ENCODE results near the gene KCNC2. TPM values are rescaled to one million over a fixed set of nuclear protein-coding genes. Genes with fewer than 3 reads are reported as not detected.
"Not testable (repeated sequence)": the region's sequence is repeated elsewhere in the genome, so short reads cannot be mapped to it uniquely, and the experiment has no call there.

Gene KCNC2
- total RNA-seq, 1 experiment from 2014 or later = not detected

- DNase-seq = no peak
- Mint-ChIP-seq H3K27me3 (ENCODE audit: unreplicated experiment) (no peaks in the 10 kb centered on the region), H3K27ac (ENCODE audit: unreplicated experiment) (no peak overlapping the region), H3K36me3 (ENCODE audit: insufficient read depth, unreplicated experiment) (no peaks in the 10 kb centered on the region), H3K9me3 (ENCODE audit: low read depth, unreplicated experiment) (no peaks in the 10 kb centered on the region), H3K4me1 (ENCODE audit: low read depth, unreplicated experiment) (peaks cover 9% of the 10 kb centered on the region), H3K4me3 (ENCODE audit: low read depth, unreplicated experiment) (no peak overlapping the region)
- CTCF ChIA-PET = no interaction called here
- BruUV-seq (replicated peaks) = no TSS peak
- intact Hi-C loops (cut with micrococcal nuclease; ENCODE audit: unreplicated experiment) = no loop called here
- TF ChIP-seq, protein P1, sequence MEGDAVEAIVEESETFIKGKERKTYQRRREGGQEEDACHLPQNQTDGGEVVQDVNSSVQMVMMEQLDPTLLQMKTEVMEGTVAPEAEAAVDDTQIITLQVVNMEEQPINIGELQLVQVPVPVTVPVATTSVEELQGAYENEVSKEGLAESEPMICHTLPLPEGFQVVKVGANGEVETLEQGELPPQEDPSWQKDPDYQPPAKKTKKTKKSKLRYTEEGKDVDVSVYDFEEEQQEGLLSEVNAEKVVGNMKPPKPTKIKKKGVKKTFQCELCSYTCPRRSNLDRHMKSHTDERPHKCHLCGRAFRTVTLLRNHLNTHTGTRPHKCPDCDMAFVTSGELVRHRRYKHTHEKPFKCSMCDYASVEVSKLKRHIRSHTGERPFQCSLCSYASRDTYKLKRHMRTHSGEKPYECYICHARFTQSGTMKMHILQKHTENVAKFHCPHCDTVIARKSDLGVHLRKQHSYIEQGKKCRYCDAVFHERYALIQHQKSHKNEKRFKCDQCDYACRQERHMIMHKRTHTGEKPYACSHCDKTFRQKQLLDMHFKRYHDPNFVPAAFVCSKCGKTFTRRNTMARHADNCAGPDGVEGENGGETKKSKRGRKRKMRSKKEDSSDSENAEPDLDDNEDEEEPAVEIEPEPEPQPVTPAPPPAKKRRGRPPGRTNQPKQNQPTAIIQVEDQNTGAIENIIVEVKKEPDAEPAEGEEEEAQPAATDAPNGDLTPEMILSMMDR (IDR thresholded peaks at IDR 0.05; ENCODE audit: unreplicated experiment) = no peak
Measured at GRCh38 chr12:75196408-75196807, 13.2 kb downstream of the KCNC2 start.

GRCh38 chr12:75194250-75194649 lies 15.4 kb downstream of the KCNC2 start:
- TF ChIP-seq, protein P1 (IDR thresholded peaks at IDR 0.05; ENCODE audit: unreplicated experiment) = no peak
- Mint-ChIP-seq H3K27me3 (ENCODE audit: unreplicated experiment) (no peaks in the 10 kb centered on the region), H3K4me1 (ENCODE audit: low read depth, unreplicated experiment) (peaks cover 9% of the 10 kb centered on the region), H3K4me3 (ENCODE audit: low read depth, unreplicated experiment) (no peak overlapping the region), H3K36me3 (ENCODE audit: insufficient read depth, unreplicated experiment) (no peaks in the 10 kb centered on the region), H3K9me3 (ENCODE audit: low read depth, unreplicated experiment) (no peaks in the 10 kb centered on the region), H3K27ac (ENCODE audit: unreplicated experiment) (no peak overlapping the region)
- no peak for DNase-seq
- BruUV-seq (replicated peaks) = no TSS peak
- intact Hi-C loops (cut with micrococcal nuclease; ENCODE audit: unreplicated experiment) = no loop called here
- CTCF ChIA-PET = no interaction called here

GRCh38 chr12:75192196-75192595 lies 17.4 kb downstream of the KCNC2 start:
- H3K36me3 Mint-ChIP-seq (ENCODE audit: insufficient read depth, unreplicated experiment) = no peaks in the 10 kb centered on the region
- H3K4me3 Mint-ChIP-seq (ENCODE audit: low read depth, unreplicated experiment) = no peak overlapping the region
- CTCF ChIA-PET = no interaction called here
- peaks cover 5% of the 10 kb centered on the region for H3K4me1 Mint-ChIP-seq (ENCODE audit: low read depth, unreplicated experiment)
- no peak for DNase-seq
- TF ChIP-seq, protein P1 (IDR thresholded peaks at IDR 0.05; ENCODE audit: unreplicated experiment) = no peak
- no peak overlapping the region for H3K27ac Mint-ChIP-seq (ENCODE audit: unreplicated experiment)
- BruUV-seq (replicated peaks) = no TSS peak
- intact Hi-C loops (cut with micrococcal nuclease; ENCODE audit: unreplicated experiment) = no loop called here
- H3K9me3 Mint-ChIP-seq (ENCODE audit: low read depth, unreplicated experiment) = no peaks in the 10 kb centered on the region
- no peaks in the 10 kb centered on the region for H3K27me3 Mint-ChIP-seq (ENCODE audit: unreplicated experiment)

GRCh38 chr12:75190846-75191245 lies 18.8 kb downstream of the KCNC2 start:
- Mint-ChIP-seq H3K4me3 (ENCODE audit: low read depth, unreplicated experiment) (no peak overlapping the region), H3K36me3 (ENCODE audit: insufficient read depth, unreplicated experiment) (no peaks in the 10 kb centered on the region), H3K27me3 (ENCODE audit: unreplicated experiment) (no peaks in the 10 kb centered on the region), H3K4me1 (ENCODE audit: low read depth, unreplicated experiment) (no peaks in the 10 kb centered on the region), H3K9me3 (ENCODE audit: low read depth, unreplicated experiment) (no peaks in the 10 kb centered on the region), H3K27ac (ENCODE audit: unreplicated experiment) (no peak overlapping the region)
- DNase-seq = no peak
- no TSS peak for BruUV-seq (replicated peaks)
- CTCF ChIA-PET = no interaction called here
- TF ChIP-seq, protein P1 (IDR thresholded peaks at IDR 0.05; ENCODE audit: unreplicated experiment) = no peak
- intact Hi-C loops (cut with micrococcal nuclease; ENCODE audit: unreplicated experiment) = no loop called here

GRCh38 chr12:75185881-75186280 lies 23.8 kb downstream of the KCNC2 start:
- BruUV-seq (replicated peaks); H3K4me3 Mint-ChIP-seq (ENCODE audit: low read depth, unreplicated experiment); DNase-seq; H3K4me1 Mint-ChIP-seq (ENCODE audit: low read depth, unreplicated experiment); H3K36me3 Mint-ChIP-seq (ENCODE audit: insufficient read depth, unreplicated experiment); H3K9me3 Mint-ChIP-seq (ENCODE audit: low read depth, unreplicated experiment); CTCF ChIA-PET; intact Hi-C loops (cut with micrococcal nuclease; ENCODE audit: unreplicated experiment); H3K27ac Mint-ChIP-seq (ENCODE audit: unreplicated experiment); H3K27me3 Mint-ChIP-seq (ENCODE audit: unreplicated experiment): not testable (repeated sequence)
